Peyer's patch (tissue), 4 donors: ENCODE results near the gene TNS3. TPM values are rescaled to one million over a fixed set of nuclear protein-coding genes. Genes with fewer than 3 reads are reported as not detected.
A peak's percentile ranks its signal among the peaks of the same experiment; 100 is the strongest.

Experiments used
- DNase-seq, 3 donors: peaks; one replicate each; pipeline ENCODE4 v3.0.0-alpha.2; 2017 to 2019
- H3K27ac ChIP-seq, 4 donors: fragments of 200-600 bp; sonication (generic); one replicate each; pipeline ENCODE4 v1.5.1; 2016 to 2019
- H3K27me3 ChIP-seq, 2 donors: fragments of 200-600 bp; sonication (generic); one replicate each; pipeline ENCODE4 v1.5.1; 2019
- H3K36me3 ChIP-seq, 3 donors: fragments of 200-600 bp; sonication (generic); one replicate each; pipeline ENCODE4 v1.5.1; 2016 to 2019
- H3K4me1 ChIP-seq, 4 donors: fragments of 200-600 bp; sonication (generic); one replicate each; pipeline ENCODE4 v1.5.1; 2016 to 2019
- H3K4me3 ChIP-seq, 4 donors: fragments of 200-600 bp; sonication (generic); 1 replicate in 3 of 4; 2 replicates in 1 of 4; pipeline ENCODE4 v1.5.1; 2016 to 2019; ENCODE audit warnings: mild to moderate bottlenecking in 1 of 4
- H3K9me3 ChIP-seq, 4 donors: fragments of 200-600 bp; sonication (generic); one replicate each; pipeline ENCODE4 v1.5.1; 2016 to 2019; ENCODE audit warnings: mild to moderate bottlenecking in 1 of 4
- CTCF ChIP-seq, 6 experiments: fragments of 450-650 bp in 4 of 6; fragments of 200-600 bp in 2 of 6; sonication (generic) in 1 of 6; IDR thresholded peaks; one replicate each; pipeline ENCODE4 v1.5.1; 2017 to 2019; ENCODE audit warnings: antibody characterized with exemption in 6 of 6, mild to moderate bottlenecking in 3 of 6, moderate library complexity in 1 of 6
- POLR2A ChIP-seq, 2 donors: fragments of 450-650 bp; IDR thresholded peaks; one replicate each; pipeline ENCODE4 v1.5.1; 2017; ENCODE audit warnings: antibody characterized with exemption in 2 of 2, mild to moderate bottlenecking in 2 of 2, moderate library complexity in 2 of 2
- total RNA-seq, 4 donors: library from RNA; depleted of rRNA; stranded (reverse); fragments of >200 nt; gene quantifications; one replicate each; pipeline ENCODE4 v1.1.0, GENCODE V29; 2016

The TNS3 gene
- total RNA-seq, 4 donors from 2014 or later = 79.5 to 157 (median 112) TPM

- TF ChIP-seq CTCF (IDR thresholded peaks at IDR 0.05) (no peak), POLR2A (IDR thresholded peaks at IDR 0.05) (no peak)
- H3K36me3 ChIP-seq = no peaks in the 10 kb centered on the region
- peak in 1 of 3 donors; percentile 42 for DNase-seq
- peaks cover 0 to 58% (median 5%) of the 10 kb centered on the region in 4 donors for H3K4me1 ChIP-seq
- no peaks in the 10 kb centered on the region for H3K27me3 ChIP-seq
- H3K4me3 ChIP-seq = no peak overlapping the region
- H3K9me3 ChIP-seq = no peaks in the 10 kb centered on the region
- H3K27ac ChIP-seq = peak overlapping the region in 3 of 4 donors; percentile 57 to 80 (median 72)
Measured at GRCh38 chr7:47454974-47455871, 126.7 kb downstream of the TNS3 start.

DNA sequence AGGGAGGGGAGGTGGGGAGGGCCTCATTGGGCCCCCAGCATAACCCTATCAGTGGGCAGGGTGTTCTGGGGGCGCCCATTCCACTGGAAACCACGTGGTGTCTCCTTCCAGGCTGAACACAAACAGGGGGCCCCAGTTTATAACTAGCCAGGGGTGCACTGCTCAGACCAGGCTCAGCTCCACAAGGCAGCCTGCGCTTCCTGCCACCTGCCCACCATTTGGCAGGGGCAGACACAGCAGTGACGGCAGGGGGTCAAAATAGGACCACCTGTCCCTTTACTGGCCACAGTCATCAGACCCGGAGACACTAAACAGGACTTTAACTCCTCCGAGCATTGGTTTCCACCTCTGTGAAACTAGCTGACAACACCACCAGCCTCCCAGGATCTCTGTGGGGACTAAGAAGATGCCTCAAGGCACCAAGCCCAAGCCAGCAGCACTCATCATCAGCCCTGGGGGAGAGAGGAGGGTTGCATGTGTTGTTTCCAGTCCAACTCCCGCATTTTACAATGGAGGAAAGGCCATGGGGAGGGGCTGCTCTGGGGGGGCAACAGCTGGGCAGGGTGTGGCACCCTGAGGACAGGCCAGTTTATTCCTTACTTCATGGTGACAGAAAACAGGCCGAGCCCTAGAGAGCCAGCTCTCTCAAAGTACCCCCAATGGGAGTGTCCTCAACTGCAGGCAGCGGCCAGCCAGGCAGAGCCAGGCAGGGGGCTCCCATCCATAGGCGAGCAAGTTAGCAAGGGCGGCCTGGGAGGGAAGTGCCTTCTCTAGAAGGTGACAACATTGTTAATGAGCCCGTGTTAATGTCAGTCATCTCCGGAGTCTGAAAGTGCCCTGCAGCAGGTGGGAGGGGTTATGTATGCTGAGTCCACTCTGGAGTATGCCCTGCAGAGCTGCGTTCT, 127.6 kb downstream of the TNS3 start:
- H3K4me3 ChIP-seq = no peak overlapping the region

DNA sequence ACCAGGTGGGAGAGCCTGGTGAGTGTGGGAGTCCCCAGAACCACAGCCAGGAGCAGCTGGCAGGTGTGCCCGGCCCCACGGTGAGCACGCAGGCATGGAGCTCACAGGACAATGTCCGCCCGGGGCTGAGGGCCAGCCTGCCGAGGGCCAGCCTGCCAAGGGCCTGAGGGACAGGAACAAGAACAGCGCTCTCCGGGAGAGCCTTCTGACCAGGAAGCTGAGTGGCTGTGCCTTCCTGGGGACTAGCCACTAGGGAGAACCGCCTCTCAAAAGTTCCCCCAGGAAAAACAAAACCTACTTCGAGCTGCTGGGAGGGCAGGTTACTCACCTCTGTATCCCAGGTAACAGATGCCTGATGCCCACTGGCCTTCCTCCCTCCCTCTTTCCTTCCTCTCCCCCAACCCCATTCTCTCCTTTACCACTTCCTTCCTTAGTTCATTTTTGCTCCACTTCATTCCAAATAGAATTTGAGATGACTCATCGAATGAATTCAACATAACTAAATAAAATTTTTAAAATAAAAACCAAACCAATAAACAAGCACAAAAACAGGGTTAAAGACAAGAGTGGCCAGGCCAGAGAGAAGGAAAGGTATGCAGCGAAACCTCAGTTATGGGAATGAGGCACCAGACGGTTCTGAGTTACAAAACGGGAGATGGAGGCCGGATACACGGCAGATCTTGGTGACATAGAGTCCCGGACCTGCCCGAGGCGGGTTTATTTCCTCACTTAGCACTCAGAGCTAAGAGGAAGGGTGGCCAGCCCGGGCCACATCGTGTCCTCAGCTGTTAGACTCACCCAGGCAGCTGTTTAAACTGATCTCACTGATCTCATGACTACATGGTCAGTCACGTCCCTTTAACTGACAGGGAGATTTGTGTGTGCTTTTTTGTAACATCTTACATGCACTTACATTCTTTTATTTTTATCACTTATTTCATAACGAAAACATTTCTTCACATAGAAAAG, 128.5 kb downstream of the TNS3 start:
- peak overlapping the region; percentile 52 to 80 (median 64) for H3K27ac ChIP-seq
- no peaks in the 10 kb centered on the region for H3K36me3 ChIP-seq
- TF ChIP-seq CTCF (IDR thresholded peaks at IDR 0.05) (no peak), POLR2A (IDR thresholded peaks at IDR 0.05) (no peak)
- H3K4me1 ChIP-seq = peaks cover 0 to 42% (median 5%) of the 10 kb centered on the region in 4 donors
- no peaks in the 10 kb centered on the region for H3K27me3 ChIP-seq
- H3K9me3 ChIP-seq = no peaks in the 10 kb centered on the region
- peak in 1 of 3 donors; percentile 77 for DNase-seq
- peak overlapping the region in 1 of 4 donors; percentile 5 for H3K4me3 ChIP-seq

More for the DNA sequence above, 127.6 kb downstream of the TNS3 start:
- TF ChIP-seq POLR2A (IDR thresholded peaks at IDR 0.05) = no peak
- no peak for TF ChIP-seq CTCF (IDR thresholded peaks at IDR 0.05)
- Histone ChIP-seq H3K4me1 (peaks cover 0 to 49% (median 5%) of the 10 kb centered on the region in 4 donors), H3K36me3 (no peaks in the 10 kb centered on the region), H3K9me3 (no peaks in the 10 kb centered on the region), H3K27me3 (no peaks in the 10 kb centered on the region), H3K27ac (peak overlapping the region; percentile 41 to 80 (median 64))
- DNase-seq = peak in 1 of 3 donors; percentile 45

- no peaks in the 10 kb centered on the region for H3K27me3 ChIP-seq
- H3K27ac ChIP-seq = peak overlapping the region; percentile 52 to 80 (median 64)
- no peak for DNase-seq
- H3K4me1 ChIP-seq = peaks cover 0 to 38% (median 5%) of the 10 kb centered on the region in 4 donors
- no peaks in the 10 kb centered on the region for H3K36me3 ChIP-seq
- no peaks in the 10 kb centered on the region for H3K9me3 ChIP-seq
- TF ChIP-seq POLR2A (IDR thresholded peaks at IDR 0.05) (no peak), CTCF (IDR thresholded peaks at IDR 0.05) (no peak)
- peak overlapping the region in 1 of 4 donors; percentile 5 for H3K4me3 ChIP-seq
Measured at GRCh38 chr7:47452715-47453092, 129.2 kb downstream of the TNS3 start.
